ENCODE data around the gene L3MBTL2.
A peak's percentile ranks its signal among the peaks of the same experiment; 100 is the strongest.

The L3MBTL2 gene

GRCh38 chr22:41191467-41191866, 13.6 kb upstream of the L3MBTL2 start:
- POLR2A ChIA-PET (ENCODE audit: low non-redundant PET): interaction anchor here (0.5 kb wide), 1 partner anchor 90 kb away, joined by 4 read pairs; no protein-coding TSS in a partner anchor
- no peak overlapping the region for H3K27ac ChIP-seq
- no peak for DNase-seq (ENCODE audit: low spot score)
- CTCF ChIA-PET: interaction anchor here (0.6 kb wide), 1 partner anchor 51 kb away, joined by 4 read pairs; no protein-coding TSS in a partner anchor
- no peak for TF ChIP-seq CTCF (conservative IDR thresholded peaks at IDR 0.05; ENCODE audit: low read depth)

- H3K27ac ChIP-seq: no peak overlapping the region
- no peak for TF ChIP-seq CTCF (conservative IDR thresholded peaks at IDR 0.05; ENCODE audit: low read depth)
- ChIA-PET POLR2A (ENCODE audit: low non-redundant PET) (no interaction called here), CTCF (no interaction called here)
- no peak for DNase-seq (ENCODE audit: low spot score)
Measured at GRCh38 chr22:41193829-41194228, 11.3 kb upstream of the L3MBTL2 start.

GRCh38 chr22:41197038-41197972, 7.8 kb upstream of the L3MBTL2 start:
- POLR2A ChIA-PET (ENCODE audit: low non-redundant PET): interaction anchor here (0.6 to 0.9 kb wide), 2 partner anchors 10 kb away, joined by 4 to 6 read pairs; no protein-coding TSS in a partner anchor
- peak; percentile 70 for DNase-seq (ENCODE audit: low spot score)
- no peak for TF ChIP-seq CTCF (conservative IDR thresholded peaks at IDR 0.05; ENCODE audit: low read depth)
- CTCF ChIA-PET: interaction anchor here (0.9 kb wide), 1 partner anchor 40 kb away, joined by 3 read pairs; no protein-coding TSS in a partner anchor
- peak overlapping the region; percentile 79 for H3K27ac ChIP-seq

- DNase-seq (ENCODE audit: low spot score): no peak
- CTCF ChIA-PET: interaction anchor here (0.9 kb wide), 1 partner anchor 39 kb away, joined by 3 read pairs; no protein-coding TSS in a partner anchor
- peak overlapping the region; percentile 79 for H3K27ac ChIP-seq
Measured at GRCh38 chr22:41198027-41198580, 7.0 kb upstream of the L3MBTL2 start.

GRCh38 chr22:41201141-41201540, 4.0 kb upstream of the L3MBTL2 start:
- TF ChIP-seq CTCF (conservative IDR thresholded peaks at IDR 0.05; ENCODE audit: low read depth): no peak
- no peak overlapping the region for H3K27ac ChIP-seq
- no peak for DNase-seq (ENCODE audit: low spot score)
- POLR2A ChIA-PET (ENCODE audit: low non-redundant PET): no interaction called here
- CTCF ChIA-PET: no interaction called here

More at GRCh38 chr22:41198027-41198580, 7.0 kb upstream of the L3MBTL2 start:
- POLR2A ChIA-PET (ENCODE audit: low non-redundant PET): interaction anchor here (0.9 kb wide), 1 partner anchor 9 kb away, joined by 4 read pairs; no protein-coding TSS in a partner anchor
- no peak for TF ChIP-seq CTCF (conservative IDR thresholded peaks at IDR 0.05; ENCODE audit: low read depth)

GRCh38 chr22:41203118-41203517, 2.0 kb upstream of the L3MBTL2 start:
- POLR2A ChIA-PET (ENCODE audit: low non-redundant PET): no interaction called here
- H3K27ac ChIP-seq: no peak overlapping the region
- TF ChIP-seq CTCF (conservative IDR thresholded peaks at IDR 0.05; ENCODE audit: low read depth): no peak
- CTCF ChIA-PET: no interaction called here
- no peak for DNase-seq (ENCODE audit: low spot score)

All from RWPE1 (cell line).